ENCODE results near the gene NEU4. TPM values are rescaled to one million over a fixed set of nuclear protein-coding genes. Genes with fewer than 3 reads are reported as not detected.
"Not testable (repeated sequence)": the region's sequence is repeated elsewhere in the genome, so short reads cannot be mapped to it uniquely, and the experiment has no call there.

NEU4 gene
- total RNA-seq, 1 experiment from 2014 or later: 2.2 TPM

GRCh38 chr2:241818943-241819270 lies 9.9 kb downstream of the NEU4 start:
- TF ChIP-seq STAT6 (CRISPR knock-in tag; conservative IDR thresholded peaks at IDR 0.05; ENCODE audit: low read depth) (no peak), GABPB1 (CRISPR knock-in tag; IDR thresholded peaks at IDR 0.05) (peak; percentile 96)
- H3K36me3 Mint-ChIP-seq: peaks cover 3% of the 10 kb centered on the region; the same call in 1 of the 2 replicates
- H3K4me1 Mint-ChIP-seq: peaks cover 7% of the 10 kb centered on the region; the same call in 1 of the 2 replicates
- DNase-seq (ENCODE audit: low spot score) (no peak), ATAC-seq (no peak)
- no peak overlapping the region for H3K4me3 Mint-ChIP-seq
- H3K9me3 Mint-ChIP-seq: peaks cover 10% of the 10 kb centered on the region
- H3K27ac Mint-ChIP-seq: no peak overlapping the region
- ChIA-PET CTCF (no interaction called here), POLR2A (no interaction called here)
- H3K27me3 Mint-ChIP-seq (ENCODE audit: low read depth): peaks cover 7% of the 10 kb centered on the region

- Mint-ChIP-seq H3K27ac (peak overlapping the region; percentile 19; the same call in 1 of the 2 replicates), H3K9me3 (peaks cover 11% of the 10 kb centered on the region)
- POLR2A ChIA-PET: interaction anchor here (0.8 kb wide), 1 partner anchor 56 kb away, joined by 3 read pairs; no protein-coding TSS in a partner anchor
- CTCF ChIA-PET; DNase-seq (ENCODE audit: low spot score); H3K36me3 Mint-ChIP-seq; ATAC-seq; H3K27me3 Mint-ChIP-seq (ENCODE audit: low read depth); H3K4me1 Mint-ChIP-seq; H3K4me3 Mint-ChIP-seq: not testable (repeated sequence)
Observed at GRCh38 chr2:241819947-241820624, 11.1 kb downstream of the NEU4 start.

- DNase-seq (ENCODE audit: low spot score): no peak
- H3K27ac Mint-ChIP-seq: no peak overlapping the region
- CTCF ChIA-PET: no interaction called here
- TF ChIP-seq PREB (CRISPR knock-in tag; IDR thresholded peaks at IDR 0.05; ENCODE audit: borderline replicate concordance): no peak
- no peak for TF ChIP-seq FOXP1 (CRISPR knock-in tag; IDR thresholded peaks at IDR 0.05; ENCODE audit: borderline replicate concordance)
- no peak for TF ChIP-seq ATF3 (CRISPR knock-in tag; conservative IDR thresholded peaks at IDR 0.05)
- TF ChIP-seq ATF2 (CRISPR knock-in tag; IDR thresholded peaks at IDR 0.05; ENCODE audit: borderline replicate concordance, low read depth): no peak
- no peak for TF ChIP-seq SOX15 (CRISPR knock-in tag; IDR thresholded peaks at IDR 0.05)
- TF ChIP-seq AR (CRISPR knock-in tag; IDR thresholded peaks at IDR 0.05): no peak
- TF ChIP-seq ZNF317 (CRISPR knock-in tag; IDR thresholded peaks at IDR 0.05; ENCODE audit: borderline replicate concordance, low read depth): no peak
- TF ChIP-seq CTCF (IDR thresholded peaks at IDR 0.05): no peak
- no peak for TF ChIP-seq TCF7 (CRISPR knock-in tag; IDR thresholded peaks at IDR 0.05; ENCODE audit: low read depth)
- TF ChIP-seq RORB (CRISPR knock-in tag; IDR thresholded peaks at IDR 0.05): no peak
- TF ChIP-seq HMGA2 (CRISPR knock-in tag; IDR thresholded peaks at IDR 0.05): no peak
- TF ChIP-seq JAZF1 (CRISPR knock-in tag; IDR thresholded peaks at IDR 0.05): no peak
- no peak for TF ChIP-seq SMAD3 (CRISPR knock-in tag; IDR thresholded peaks at IDR 0.05; ENCODE audit: borderline replicate concordance)
- TF ChIP-seq CREM (CRISPR knock-in tag; IDR thresholded peaks at IDR 0.05): no peak
Observed at GRCh38 chr2:241820625-241821384, 11.8 kb downstream of the NEU4 start.

More at GRCh38 chr2:241820625-241821384, 11.8 kb downstream of the NEU4 start:
- H3K4me1 Mint-ChIP-seq: peaks cover 7% of the 10 kb centered on the region; the same call in 1 of the 2 replicates
- no peak overlapping the region for H3K4me3 Mint-ChIP-seq
- peak; percentile 41 for ATAC-seq
- peaks cover 3% of the 10 kb centered on the region; the same call in 1 of the 2 replicates for H3K36me3 Mint-ChIP-seq
- POLR2A ChIA-PET: interaction anchor here (0.8 kb wide), 1 partner anchor 56 kb away, joined by 3 read pairs; no protein-coding TSS in a partner anchor
- peaks cover 8% of the 10 kb centered on the region for H3K27me3 Mint-ChIP-seq (ENCODE audit: low read depth)
- H3K9me3 Mint-ChIP-seq: peaks cover 16% of the 10 kb centered on the region
